Measurements from ENCODE around the gene IFITM5. TPM values are rescaled to one million over a fixed set of nuclear protein-coding genes. Genes with fewer than 3 reads are reported as not detected.

The IFITM5 gene
- total RNA-seq, 3 donors from 2014 or later: not detected

GRCh38 chr11:250740-251299, 48.5 kb downstream of the IFITM5 start:
- peak in 2 of 3 donors; percentile 70 to 75 for DNase-seq

DNA sequence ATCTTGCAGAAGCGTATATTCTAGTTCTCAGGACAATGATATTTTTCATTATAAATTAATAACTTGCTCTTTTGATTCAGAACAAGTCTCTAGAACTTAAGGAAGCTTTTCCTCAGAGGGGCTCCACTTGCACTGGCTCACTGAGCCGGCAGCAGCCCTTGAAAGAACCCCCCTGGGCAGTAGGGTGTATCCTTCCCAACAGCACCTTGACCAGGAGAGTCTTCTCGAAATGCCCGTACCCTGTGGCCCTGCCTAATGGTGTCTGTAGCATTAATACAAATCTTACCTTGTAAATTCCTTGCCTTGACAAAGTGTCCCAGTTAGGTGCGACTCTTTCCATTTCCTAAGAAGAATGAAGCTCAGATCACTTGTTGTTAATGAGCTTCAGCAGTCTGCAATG, 49.1 kb downstream of the IFITM5 start:
- no peak for DNase-seq

More at GRCh38 chr11:250740-251299, 48.5 kb downstream of the IFITM5 start:
- intact Hi-C loops (cut with DNase I, micrococcal nuclease): no loop called here
- Histone ChIP-seq H3K36me3 (ENCODE audit: low read depth) (peaks cover 15% of the 10 kb centered on the region), H3K4me1 (ENCODE audit: low read depth) (no peaks in the 10 kb centered on the region), H3K4me3 (no peak overlapping the region), H3K9me3 (no peaks in the 10 kb centered on the region)
- ATAC-seq: peak; percentile 91
- TF ChIP-seq CTCF (IDR thresholded peaks at IDR 0.05): peak; percentile 59

DNA sequence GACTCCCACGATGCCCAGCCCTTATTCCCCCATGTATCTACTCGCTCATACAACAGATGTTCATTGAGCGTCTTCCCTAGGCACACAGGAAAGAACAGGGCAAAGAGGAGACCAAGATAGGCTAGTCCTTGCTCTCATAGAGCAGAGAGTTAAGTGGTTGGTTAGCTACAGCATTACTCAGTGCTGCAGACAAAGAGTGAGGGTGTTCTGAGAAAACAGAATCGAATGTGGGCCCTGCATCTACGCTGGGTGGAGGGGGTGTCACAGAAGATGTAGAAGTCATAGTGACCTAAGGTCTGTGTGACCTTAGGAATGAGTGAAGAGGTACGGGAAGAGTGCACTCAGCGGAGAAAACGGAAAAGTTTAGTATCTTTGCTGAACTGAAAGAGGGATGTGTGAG, 50.3 kb downstream of the IFITM5 start:
- Histone ChIP-seq H3K4me3 (no peak overlapping the region), H3K36me3 (ENCODE audit: low read depth) (peaks cover 19% of the 10 kb centered on the region), H3K4me1 (ENCODE audit: low read depth) (no peaks in the 10 kb centered on the region), H3K9me3 (no peaks in the 10 kb centered on the region)
- DNase-seq (no peak), ATAC-seq (no peak)
- intact Hi-C loops (cut with DNase I, micrococcal nuclease): no loop called here
- no peak for TF ChIP-seq CTCF (IDR thresholded peaks at IDR 0.05)

More for the DNA sequence above, 49.1 kb downstream of the IFITM5 start:
- intact Hi-C loops (cut with DNase I, micrococcal nuclease): no loop called here
- no peak for ATAC-seq
- H3K4me3 ChIP-seq: no peak overlapping the region
- no peaks in the 10 kb centered on the region for H3K4me1 ChIP-seq (ENCODE audit: low read depth)
- H3K36me3 ChIP-seq (ENCODE audit: low read depth): peaks cover 15% of the 10 kb centered on the region
- TF ChIP-seq CTCF (IDR thresholded peaks at IDR 0.05): no peak
- H3K9me3 ChIP-seq: no peaks in the 10 kb centered on the region

Other genes with a start within 250 kb of the IFITM5 start
- not detected for gene SCGB1C1, start 106.4 kb downstream of the IFITM5 start, total RNA-seq
- gene BET1L, start 92.1 kb downstream of the IFITM5 start, total RNA-seq: 10 to 100 TPM; 51.5 to 59.9 (median 55.8) TPM
- 10 to 100 TPM; 75.1 to 93.1 (median 82.2) TPM for gene RIC8A, start 91.8 kb downstream of the IFITM5 start, total RNA-seq
- gene SIRT3, start 63.2 kb downstream of the IFITM5 start, total RNA-seq: 10 to 100 TPM; 19.3 to 22.1 (median 22.0) TPM
- gene PSMD13, start 62.5 kb downstream of the IFITM5 start, total RNA-seq: 100 to 1,000 TPM in 1 of 3 donors, 10 to 100 TPM in 2; 92.6 to 110 (median 96.4) TPM
- 1 to 10 TPM in 1 of 3 donors, under 1 TPM in 2; 0.66 to 2.6 (median 0.72) TPM for gene NLRP6, start 21.1 kb downstream of the IFITM5 start, total RNA-seq
- 10 to 100 TPM; 21.2 to 37.1 (median 29.7) TPM for gene PGGHG, start 10.4 kb downstream of the IFITM5 start, total RNA-seq
- 100 to 1,000 TPM in 2 of 3 donors, 10 to 100 TPM in 1; 57.2 to 254 (median 111) TPM for gene IFITM2, start 8.3 kb upstream of the IFITM5 start, total RNA-seq
- gene IFITM1, start 14.5 kb upstream of the IFITM5 start, total RNA-seq: 100 to 1,000 TPM in 1 of 3 donors, 10 to 100 TPM in 2; 80.2 to 182 (median 87.3) TPM
- gene IFITM3, start 21.3 kb upstream of the IFITM5 start, total RNA-seq: 100 to 1,000 TPM in 2 of 3 donors, 10 to 100 TPM in 1; 76.1 to 410 (median 353) TPM
- 10 to 100 TPM in 1 of 3 donors, 1 to 10 TPM in 2; 2.1 to 11.8 (median 2.2) TPM for gene B4GALNT4, start 70.0 kb upstream of the IFITM5 start, total RNA-seq
- gene PKP3, start 94.7 kb upstream of the IFITM5 start, total RNA-seq: 100 to 1,000 TPM in 2 of 3 donors, 10 to 100 TPM in 1; 73.3 to 174 (median 143) TPM
- 100 to 1,000 TPM; 103 to 190 (median 116) TPM for gene SIGIRR, start 115.5 kb upstream of the IFITM5 start, total RNA-seq
- 100 to 1,000 TPM in 2 of 3 donors, 10 to 100 TPM in 1; 85.2 to 179 (median 131) TPM for gene ANO9, start 142.5 kb upstream of the IFITM5 start, total RNA-seq
- 10 to 100 TPM; 19.2 to 34.8 (median 27.3) TPM for gene PTDSS2, start 150.8 kb upstream of the IFITM5 start, total RNA-seq
- gene RNH1, start 207.7 kb upstream of the IFITM5 start, total RNA-seq: 100 to 1,000 TPM; 108 to 127 (median 118) TPM
- gene HRAS, start 236.1 kb upstream of the IFITM5 start, total RNA-seq: 10 to 100 TPM; 41.4 to 50.6 (median 50.1) TPM
- gene LRRC56, start 238.0 kb upstream of the IFITM5 start, total RNA-seq: 1 to 10 TPM; 1.5 to 5.2 (median 4.8) TPM

Measured in mucosa of descending colon (tissue), 3 donors.